SH-SY5Y (cell line): ENCODE data around the gene TNS1.

Experiments
- GATA2 ChIP-seq: IDR thresholded peaks from 2 replicates; pipeline ENCODE4 v1.6.1; 2011; ENCODE audit warnings: mild to moderate bottlenecking, low read depth, low read length
- GATA3 ChIP-seq: IDR thresholded peaks from 2 replicates; pipeline ENCODE4 v1.6.1; 2011; ENCODE audit warnings: low read depth, mild to moderate bottlenecking, low read length, moderate library complexity

Gene TNS1

DNA sequence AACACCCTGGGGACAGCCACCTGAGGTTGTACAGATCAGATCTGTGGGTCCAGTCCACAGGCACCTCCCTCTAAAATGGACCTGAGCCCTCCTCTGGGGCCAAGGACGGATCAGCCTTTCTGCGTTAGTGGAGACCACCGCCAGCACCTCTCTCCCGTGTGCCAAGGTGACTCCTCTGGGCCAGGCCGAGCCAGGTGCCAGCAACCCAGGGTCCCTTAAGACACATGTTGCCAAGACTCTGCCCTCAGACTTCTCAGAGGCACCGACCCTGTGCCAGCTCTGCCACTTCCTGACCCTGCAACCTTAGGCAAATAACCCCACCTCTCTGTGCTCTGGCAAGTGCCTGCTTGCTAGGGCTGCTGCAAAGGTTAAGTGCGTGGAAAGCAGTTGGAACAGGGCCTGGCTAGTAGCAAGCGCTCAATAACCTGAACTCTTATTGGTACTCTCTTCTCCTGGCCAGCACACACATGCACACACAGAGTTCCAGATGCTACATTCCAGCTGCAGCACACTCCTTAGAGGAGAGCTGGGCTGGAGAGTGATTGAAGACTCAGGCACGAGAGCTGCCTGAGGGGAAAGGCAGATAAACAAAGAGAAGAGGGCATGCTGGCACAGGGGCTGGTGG, 105.6 kb downstream of the TNS1 start:
- no peak for TF ChIP-seq GATA2
- TF ChIP-seq GATA3: no peak

DNA sequence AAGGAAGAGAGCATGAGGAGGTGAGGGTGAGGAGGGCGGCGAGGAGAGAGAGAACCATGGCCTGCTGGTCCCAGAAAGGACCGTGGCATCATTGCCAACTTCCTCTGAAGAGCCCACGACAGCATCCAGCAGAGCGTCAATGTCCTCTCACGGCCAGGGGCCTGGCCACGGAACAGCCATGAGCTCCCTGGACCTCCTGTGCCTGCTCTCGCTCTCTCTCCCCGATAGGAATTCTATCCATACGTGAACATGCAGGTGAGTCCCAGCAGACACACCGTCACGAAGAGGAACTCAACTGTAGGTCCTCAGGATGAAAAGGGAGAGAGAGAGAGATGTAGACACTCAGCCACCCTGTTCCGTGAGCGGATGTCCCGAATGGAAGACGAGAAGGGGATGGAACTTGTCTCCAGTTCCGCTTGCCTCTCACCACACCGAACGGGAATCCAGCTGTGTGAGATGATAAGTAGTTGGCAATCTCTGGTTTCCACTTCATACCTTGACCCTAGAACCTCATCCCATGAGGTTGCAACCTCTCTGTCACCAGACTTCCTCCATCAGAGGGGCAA, 107.6 kb downstream of the TNS1 start:
- TF ChIP-seq GATA3 (no peak), GATA2 (no peak)

DNA sequence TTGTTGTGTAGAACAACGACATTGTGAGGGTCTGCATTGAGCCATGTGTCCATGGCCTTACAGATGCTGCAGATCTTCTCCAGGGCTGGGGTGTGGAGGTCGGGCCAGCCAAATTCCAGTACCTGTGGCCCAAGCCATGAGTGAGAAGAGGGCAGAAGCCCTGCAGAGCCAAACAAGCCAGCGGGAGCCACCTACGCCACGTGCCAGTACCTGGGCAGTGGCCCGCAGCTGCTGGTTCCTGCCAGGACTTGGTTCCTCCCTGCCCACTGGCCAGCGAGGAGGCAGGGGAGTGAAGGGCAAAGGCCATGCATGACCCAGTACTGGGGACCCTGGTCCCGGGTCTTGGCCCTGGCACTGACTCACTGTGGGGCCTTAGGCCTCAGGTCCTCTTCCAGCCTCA, 109.4 kb downstream of the TNS1 start:
- TF ChIP-seq GATA3 (no peak), GATA2 (no peak)

DNA sequence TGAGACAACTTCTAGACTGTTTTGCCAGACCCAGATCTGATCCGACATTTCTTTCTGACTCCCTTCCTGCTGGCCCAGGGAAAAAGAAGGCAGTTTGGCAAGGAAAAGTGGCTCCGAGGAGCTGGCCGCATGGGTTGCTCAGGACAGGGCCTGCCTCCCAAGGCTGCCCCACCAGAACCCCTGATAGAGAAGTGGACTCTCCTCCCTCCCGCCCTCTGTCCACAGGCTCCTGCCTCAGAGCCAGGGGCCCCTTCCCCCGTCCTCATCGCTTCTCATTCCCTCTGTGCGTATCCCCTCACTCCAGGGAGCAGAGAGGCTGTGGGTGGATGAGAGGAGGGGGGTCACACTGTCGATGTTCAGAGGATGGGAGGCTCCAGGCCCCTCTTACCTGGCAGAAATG, 110.2 kb downstream of the TNS1 start:
- TF ChIP-seq GATA2: no peak
- no peak for TF ChIP-seq GATA3

DNA sequence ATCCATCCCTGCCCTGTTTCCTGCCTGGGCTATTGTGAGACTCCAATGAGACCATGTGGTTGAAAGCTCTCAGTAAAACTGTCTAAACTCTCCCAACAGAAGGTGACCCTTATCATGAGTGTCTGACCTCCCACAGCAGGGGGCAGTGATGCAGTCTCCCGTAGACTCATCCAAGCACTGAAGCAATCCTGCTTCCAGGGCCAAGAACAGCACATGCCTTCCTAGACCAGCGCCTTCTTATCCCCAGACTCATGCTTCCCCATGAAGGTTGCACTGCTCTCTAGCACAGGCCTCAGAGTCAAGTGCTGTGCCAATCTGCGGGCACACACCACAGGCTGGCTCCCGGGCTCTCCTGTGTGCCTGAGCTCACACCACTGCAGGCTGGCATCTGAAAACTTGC, 112.3 kb downstream of the TNS1 start:
- no peak for TF ChIP-seq GATA2
- TF ChIP-seq GATA3: no peak

DNA sequence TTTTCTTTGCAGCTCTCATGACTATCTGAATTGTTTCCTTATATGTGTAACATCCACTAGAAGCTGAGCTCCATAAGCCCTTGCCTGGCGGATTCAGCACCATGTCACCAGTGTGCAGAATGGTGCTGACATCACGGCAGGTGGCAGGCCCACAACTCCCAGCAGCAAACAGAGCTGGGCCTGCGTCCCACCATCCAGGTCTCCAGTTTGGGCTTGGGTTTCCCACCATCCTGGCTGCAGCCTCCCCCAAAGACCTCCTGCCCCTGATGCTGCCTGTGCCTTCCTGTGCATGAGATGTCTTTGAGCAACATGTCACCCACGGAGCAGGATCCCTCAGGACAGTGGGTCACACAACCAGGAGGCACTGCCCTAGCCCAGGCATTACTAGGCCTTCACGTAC, 113.1 kb downstream of the TNS1 start:
- TF ChIP-seq GATA3: no peak

DNA sequence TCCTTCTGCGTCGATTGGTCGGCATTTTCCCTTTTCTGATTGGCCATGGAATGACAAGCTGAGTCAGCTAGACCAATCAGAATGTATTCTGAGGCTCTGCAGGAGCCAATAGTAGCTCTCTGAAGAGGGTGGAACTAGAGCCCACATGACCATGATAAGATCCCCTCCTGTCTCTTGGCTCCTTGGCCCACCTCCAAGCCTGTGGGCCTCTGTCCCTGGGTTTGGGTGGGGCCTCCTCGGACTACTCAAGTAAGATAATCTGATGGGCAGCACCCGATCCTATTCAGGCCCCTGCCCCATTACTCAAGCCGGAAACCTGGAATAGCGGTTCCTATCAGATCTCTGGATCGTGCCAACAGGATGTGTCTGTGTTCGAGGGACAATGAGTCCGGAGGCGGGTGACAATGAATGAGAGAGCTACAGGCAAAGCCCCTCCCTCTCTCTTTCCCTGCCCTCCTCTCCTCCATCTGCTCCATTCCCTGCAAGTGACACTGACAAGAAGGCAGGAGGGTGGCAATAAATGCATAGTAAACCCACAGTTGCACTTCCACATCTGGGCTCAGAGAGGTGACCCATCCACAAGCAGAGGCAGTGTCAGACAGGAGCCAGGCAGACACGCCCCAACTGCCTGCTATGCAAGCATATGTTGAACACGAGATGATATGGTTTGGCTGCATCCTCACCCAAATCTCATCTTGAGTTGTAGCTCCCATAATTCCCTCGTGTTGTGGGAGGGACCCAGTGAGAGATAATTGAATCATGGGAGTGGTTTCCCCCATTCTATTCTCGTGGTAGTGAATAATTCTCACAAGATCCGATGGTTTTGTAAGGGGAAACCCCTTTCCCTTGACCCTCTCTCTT, 114.7 kb downstream of the TNS1 start:
- TF ChIP-seq GATA3: peak; percentile 81
- TF ChIP-seq GATA2: peak; percentile 96

DNA sequence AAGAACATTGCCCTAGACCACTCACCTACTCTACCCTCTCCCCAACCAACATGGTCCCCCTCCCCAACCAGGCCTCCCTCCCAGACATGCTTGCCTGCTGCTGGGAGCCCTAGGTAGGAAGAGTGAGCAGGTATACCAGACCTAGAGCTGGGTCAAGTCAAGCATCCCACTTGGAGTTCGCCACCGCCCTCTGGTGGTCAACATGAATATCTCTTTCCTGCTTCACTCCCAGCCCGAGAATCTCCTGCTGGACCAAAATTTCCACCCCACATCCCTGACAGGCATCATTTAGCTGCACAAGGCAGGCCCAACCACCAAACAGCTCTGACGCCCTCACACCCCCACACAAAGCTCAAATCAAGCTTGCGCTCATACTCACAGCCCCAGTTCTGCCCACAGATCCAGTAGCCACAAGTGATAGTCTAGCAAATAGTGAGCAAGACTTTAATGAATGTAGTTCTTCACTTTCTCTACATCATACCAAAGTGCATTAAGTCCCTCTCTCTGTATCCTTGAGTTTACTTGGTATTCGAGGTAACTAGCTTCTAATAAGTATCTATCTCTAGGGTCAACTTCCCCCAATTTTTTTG, 116.0 kb downstream of the TNS1 start:
- TF ChIP-seq GATA2 (no peak), GATA3 (no peak)

DNA sequence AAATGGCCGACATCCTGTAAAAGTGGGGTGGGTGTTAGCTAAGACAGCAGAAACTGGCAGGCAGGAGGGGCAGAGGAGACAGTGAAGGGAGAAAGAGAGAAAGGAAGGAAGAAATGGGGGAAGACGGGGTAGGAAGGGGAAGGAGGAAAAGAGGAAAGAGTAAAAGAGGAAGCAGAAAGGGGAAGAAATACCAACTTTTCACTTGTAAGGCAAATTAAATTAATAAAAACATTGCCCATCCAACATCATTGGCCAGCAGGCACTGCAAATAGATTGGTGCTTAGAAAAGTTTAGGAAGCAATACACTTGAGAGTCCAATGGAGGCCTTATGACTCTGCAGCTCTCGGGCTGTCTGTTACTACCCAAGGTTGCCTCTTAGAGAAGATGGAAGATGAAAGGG, 116.7 kb downstream of the TNS1 start:
- TF ChIP-seq GATA2 (no peak), GATA3 (no peak)

DNA sequence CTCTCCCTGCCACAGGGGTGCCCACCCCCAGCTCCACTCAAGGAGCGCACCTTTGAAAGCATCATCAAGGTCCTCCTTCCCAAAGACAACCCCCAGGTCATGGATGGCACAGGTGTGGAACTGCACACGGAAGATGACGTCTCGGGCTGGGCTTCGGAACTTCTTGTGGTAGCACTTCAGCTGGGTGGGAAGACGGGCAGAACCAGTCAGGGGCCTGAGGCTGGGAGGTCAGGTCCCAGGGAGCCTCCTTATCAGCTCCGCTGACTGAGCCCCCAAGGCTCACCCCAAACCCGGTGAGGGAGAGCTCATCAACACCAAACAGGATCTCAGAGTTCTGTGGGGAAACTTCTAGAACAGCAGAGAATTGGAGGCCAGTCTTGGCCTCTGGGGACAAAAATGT, 117.8 kb downstream of the TNS1 start:
- TF ChIP-seq GATA3: no peak
- TF ChIP-seq GATA2: no peak

DNA sequence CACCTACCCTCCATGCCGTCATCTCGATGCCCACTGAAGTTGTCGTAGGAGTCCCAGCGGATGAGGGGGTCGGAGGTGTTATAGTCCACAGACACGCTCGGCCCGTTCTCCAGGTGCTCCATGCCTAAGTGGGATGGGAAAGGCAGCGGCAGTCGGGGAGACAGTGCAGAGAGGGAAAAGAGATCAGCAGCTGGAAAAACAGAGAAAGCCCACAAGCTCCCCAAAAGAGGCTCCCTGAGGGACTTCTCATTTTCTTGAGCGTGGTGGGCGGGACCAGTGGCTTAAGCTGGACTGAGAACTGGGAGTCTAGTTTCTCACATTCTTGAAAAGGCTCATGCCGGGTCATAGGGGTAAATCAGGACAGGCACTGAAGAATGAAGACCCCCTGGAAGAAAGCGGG, 121.9 kb downstream of the TNS1 start:
- TF ChIP-seq GATA3: no peak
- no peak for TF ChIP-seq GATA2

DNA sequence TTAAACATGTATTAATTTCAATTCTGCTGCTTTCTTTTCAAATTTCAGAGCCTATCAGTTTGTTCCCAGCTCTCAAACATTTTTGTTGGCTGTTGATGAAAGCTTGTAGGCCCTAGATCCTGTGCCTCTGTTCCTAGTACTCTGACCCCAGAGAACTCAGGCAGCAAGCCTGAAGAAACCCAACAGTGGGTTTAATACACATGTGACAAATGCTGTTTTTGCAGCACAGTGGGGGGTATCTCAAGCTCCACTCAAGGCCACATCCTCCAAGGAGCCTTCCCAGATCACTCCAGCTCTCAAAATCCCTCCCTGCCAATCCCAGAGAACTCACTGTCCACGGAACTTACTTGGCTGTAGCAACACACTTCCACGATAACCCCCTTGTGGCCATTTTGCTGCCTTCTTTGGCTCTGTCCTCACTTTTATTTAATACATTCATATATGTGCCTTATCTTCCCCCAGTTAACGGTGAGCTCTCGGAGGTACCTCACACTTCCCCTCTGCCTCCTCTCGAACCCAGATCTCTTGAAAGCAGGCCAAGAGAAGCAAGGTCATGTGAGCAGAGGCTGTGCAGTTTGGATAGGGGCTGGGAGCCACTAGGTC, 122.4 kb downstream of the TNS1 start:
- TF ChIP-seq GATA2 (no peak), GATA3 (no peak)

DNA sequence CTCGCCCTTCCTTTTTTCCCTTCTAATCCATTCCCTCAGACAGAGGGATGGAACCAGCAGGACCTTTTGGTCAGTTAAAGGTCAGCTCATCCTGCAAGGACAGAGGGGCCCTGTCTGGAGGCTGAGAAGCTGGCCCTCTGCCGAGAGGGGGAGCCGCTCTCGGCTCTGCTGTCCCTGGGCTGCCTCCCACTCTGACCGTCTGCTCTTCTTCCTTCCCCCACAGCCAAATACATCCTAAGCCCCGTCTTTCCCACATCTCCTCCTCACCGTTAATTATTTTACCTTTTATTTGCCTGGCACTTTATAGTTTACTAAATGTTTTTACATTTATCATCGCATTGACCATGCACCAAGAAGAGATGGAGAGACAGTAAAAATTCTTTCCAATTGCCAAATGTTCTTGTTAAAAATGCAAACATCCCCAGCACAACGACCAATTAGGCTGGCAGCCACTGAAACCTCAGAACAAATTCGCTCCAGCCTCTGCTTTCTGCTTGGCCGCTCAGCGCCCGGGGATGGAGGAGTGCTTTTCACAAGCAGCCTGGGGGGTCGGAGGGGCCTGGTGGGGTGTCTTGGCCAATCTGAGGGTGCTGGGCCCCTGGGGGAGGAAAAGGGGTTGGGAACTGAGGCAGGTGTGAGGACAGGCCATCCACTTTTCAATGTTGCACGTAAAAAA, 123.7 kb downstream of the TNS1 start:
- no peak for TF ChIP-seq GATA2
- no peak for TF ChIP-seq GATA3

DNA sequence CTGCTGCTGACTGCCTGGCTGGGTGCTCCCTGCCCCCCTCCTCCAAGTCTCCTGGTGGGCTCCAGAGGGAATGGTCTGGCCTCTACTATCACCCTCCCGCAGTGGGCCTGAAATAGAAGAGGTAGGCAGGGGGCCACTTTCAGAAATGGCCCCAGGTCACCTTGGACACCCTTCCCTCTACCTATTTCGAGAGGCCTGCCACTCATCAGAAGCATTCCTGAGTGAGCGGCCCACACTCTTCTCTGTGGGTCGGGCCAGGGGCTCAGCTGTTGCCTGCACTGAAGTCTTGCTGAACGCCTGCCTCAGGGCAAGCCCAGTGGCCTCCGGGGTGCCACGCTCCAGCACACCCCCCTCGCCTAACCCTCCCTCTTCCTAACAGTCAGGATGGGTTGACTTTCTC, 124.9 kb downstream of the TNS1 start:
- TF ChIP-seq GATA3 (no peak), GATA2 (no peak)
